ENCODE results near the gene DACH1.
"Not testable (repeated sequence)": the region's sequence is repeated elsewhere in the genome, so short reads cannot be mapped to it uniquely, and the experiment has no call there.

Gene DACH1

DNA sequence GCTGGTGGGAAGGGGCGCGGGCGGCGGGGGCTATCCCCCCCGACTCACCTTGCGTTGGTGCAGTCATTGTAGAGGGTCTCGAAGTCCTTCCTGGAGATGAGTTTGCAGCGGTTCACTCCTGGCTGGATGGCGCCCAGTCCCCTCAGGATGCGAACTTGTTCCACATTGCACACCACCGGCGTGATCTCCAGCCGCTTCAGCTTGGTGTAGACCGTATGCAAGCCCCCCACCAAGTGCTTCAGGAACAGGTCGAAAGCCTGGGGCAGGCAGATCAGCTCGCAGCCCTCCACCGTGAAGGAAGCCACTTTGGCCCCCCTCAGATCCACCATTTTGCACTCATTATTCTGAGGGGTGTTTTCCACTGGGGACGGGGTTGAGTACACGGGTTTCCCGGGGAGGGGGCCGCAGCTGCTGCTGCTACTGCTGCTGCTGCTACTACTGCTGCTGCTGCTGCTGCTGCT lies 1.1 kb downstream of the DACH1 start:
- DNase-seq (ENCODE audit: low read depth in 2 of 2) = no peak

GRCh38 chr13:71864986-71865873 lies 1.8 kb downstream of the DACH1 start:
- DNase-seq (ENCODE audit: low read depth in 2 of 2) = no peak

GRCh38 chr13:71864094-71864985 lies 2.7 kb downstream of the DACH1 start:
- DNase-seq (ENCODE audit: low read depth in 2 of 2) = no peak

GRCh38 chr13:71863254-71863865 lies 3.6 kb downstream of the DACH1 start:
- no peak for DNase-seq (ENCODE audit: low read depth in 2 of 2)

DNA sequence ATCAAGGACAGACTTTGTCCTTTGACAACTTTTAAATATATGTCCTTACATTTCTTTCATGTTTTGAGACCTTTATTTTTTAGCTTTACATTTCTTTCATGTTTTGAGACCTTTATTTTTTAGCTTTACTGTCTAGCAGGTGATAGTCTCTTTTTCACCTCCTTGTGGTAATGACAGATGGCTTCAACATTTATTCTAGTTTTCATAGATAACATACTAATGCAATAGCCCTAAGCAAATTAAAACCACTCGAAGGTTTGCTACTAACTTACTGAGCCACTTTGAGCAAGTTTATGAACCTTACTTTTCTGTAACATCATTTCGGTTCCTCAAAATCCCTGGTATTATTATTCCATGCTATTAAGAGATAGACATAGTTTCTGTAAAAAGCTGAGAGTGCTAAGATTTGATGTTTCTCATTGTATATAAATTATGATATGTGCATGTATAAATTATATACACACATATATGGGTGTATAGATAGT lies 4.5 kb downstream of the DACH1 start:
- DNase-seq (ENCODE audit: low read depth in 2 of 2) = no peak

DNA sequence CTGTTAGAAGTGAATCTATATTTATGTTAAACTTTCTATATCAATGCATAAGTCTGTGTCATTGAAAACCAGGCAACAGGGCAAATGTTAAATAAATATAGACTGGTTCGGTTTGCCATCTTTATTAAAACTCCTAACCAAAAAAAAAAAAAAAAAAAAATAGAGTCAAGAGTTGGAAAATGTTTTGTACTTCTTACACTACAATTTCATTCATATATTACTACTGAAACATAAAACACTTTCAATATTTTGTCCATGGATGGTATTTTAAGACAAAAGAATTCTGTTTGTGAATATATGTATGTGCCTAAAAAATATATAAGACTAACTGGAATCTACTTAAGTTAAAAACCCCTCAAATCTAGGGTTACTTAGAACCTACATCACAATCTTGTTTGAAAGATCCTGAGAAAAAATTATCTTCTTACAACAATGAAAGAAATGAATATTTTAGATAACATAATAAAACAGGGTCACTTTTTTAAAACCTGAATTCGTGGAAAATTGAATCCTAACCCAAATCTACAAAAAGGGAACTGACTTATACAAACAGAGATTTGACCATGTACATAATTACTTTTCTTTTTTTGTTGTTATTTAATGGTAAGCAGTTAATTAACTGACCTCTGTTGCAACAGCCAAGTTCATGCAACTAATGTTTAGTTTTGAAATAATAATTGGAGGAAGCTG lies 5.1 kb downstream of the DACH1 start:
- no peak for DNase-seq (ENCODE audit: low read depth in 2 of 2)

GRCh38 chr13:71860547-71861138 lies 6.4 kb downstream of the DACH1 start:
- DNase-seq (ENCODE audit: low read depth in 2 of 2) = no peak

GRCh38 chr13:71858647-71859046 lies 8.4 kb downstream of the DACH1 start:
- DNase-seq (ENCODE audit: low read depth in 2 of 2) = no peak

- DNase-seq (ENCODE audit: low read depth in 2 of 2) = no peak
These were observed 10.4 kb downstream of the DACH1 start for GRCh38 chr13:71856548-71857043.

- DNase-seq (ENCODE audit: low read depth in 2 of 2) = no peak
These were observed 12.6 kb downstream of the DACH1 start for GRCh38 chr13:71854401-71854800.

DNA sequence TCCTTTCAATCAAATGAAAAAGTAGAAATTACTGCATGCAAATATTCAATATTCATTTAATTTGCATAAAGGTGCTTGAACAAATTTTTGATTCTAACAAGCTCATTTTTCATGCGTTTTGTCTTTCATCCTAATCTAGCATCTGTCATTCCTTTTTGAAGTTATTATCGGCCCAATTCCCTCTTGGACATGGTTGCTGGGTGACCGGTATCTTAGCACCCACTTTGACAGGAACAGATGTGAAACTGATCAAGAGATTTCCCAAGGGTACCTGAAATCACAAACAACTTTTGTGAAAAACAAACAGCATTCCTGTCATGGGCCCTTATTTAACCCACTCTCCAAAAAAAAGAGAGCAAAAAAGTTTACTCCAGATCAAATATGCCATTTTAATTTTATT lies 13.3 kb downstream of the DACH1 start:
- DNase-seq (ENCODE audit: low read depth in 2 of 2) = no peak

GRCh38 chr13:71852736-71853135 lies 14.3 kb downstream of the DACH1 start:
- DNase-seq (ENCODE audit: low read depth in 2 of 2) = no peak

- no peak for DNase-seq (ENCODE audit: low read depth in 2 of 2)
These were observed 15.2 kb downstream of the DACH1 start for GRCh38 chr13:71851498-71852409.

GRCh38 chr13:71842003-71842402 lies 25.0 kb downstream of the DACH1 start:
- DNase-seq (ENCODE audit: low read depth in 2 of 2) = no peak

GRCh38 chr13:71838842-71839241 lies 28.2 kb downstream of the DACH1 start:
- DNase-seq (ENCODE audit: low read depth in 2 of 2) = no peak

- not testable (repeated sequence) for DNase-seq (ENCODE audit: low read depth in 2 of 2)
These were observed 29.4 kb downstream of the DACH1 start for GRCh38 chr13:71837582-71837981.

DNA sequence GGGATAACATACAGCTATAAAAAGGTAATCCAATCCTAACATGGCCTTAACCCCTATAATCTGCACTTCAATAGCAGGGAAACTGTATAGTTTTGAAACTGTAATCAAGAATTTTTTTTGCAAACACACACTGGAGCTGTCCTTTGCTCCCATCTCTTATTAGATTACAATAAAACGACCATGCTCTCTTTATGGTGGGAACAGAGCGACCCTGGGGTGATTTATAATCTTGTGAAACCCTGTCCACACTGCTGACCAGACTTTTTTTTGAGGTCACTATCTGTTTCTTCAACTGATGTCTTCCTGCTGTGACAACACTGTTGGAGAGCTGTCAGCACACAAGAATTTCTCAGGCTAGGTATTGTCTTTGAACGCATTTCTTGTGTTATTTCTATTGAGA lies 35.3 kb downstream of the DACH1 start:
- no peak for DNase-seq (ENCODE audit: low read depth in 2 of 2)

DNA sequence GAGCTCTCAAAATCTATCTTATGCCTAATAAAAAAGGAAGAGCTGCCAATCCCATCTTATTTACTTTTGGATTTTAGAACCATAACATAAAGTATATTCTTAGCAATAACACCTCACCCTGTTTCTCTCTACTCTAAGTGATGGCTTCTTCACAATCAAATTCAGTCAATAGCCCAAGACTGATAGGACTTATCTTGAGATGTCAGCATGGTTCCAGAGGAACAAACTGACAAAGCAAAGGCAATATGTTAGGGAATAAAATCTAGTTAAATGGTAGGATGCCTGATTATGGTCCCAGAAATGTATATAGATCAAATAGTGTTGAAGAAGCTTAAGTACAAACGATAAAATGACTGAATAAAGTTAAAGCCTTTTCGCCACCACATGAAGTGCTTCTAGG lies 36.3 kb downstream of the DACH1 start:
- no peak for DNase-seq (ENCODE audit: low read depth in 2 of 2)

DNA sequence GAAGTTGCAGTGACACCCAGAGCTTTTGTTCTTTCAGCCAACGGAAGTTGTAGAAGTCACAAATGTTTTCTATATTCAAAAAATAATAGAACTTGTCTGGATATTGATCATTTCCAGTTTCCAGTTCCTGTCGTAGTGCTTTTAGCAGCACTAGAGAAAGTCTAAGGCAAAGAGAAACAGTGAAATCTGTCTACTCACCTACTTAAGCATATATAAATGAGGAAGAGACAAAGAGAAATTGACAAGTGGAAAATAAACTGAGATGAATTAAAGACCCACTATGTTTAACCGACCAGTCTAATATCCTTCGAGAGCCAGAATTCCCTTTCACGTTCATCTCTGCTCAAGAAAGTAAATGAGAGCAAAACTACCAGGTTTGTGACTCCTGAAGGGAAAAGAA lies 36.7 kb downstream of the DACH1 start:
- DNase-seq (ENCODE audit: low read depth in 2 of 2) = no peak

DNA sequence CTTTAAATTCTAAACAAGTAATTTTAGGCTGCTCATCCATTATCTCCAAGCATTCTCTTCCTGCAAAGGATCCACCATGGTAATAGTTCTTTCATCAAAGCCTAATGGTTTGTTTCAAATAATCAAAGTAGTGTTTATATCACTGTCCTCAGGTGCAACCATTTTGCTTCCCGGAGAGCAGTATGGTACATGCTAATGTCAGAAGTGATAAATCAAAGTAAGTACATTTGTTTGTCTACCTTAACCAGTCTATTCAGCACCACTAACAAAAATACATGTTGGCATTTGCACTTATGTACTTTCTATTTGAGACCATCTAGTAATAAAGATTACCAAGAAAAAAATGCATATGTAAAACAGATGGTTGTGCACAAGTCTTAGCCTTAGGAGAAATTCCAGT lies 37.5 kb downstream of the DACH1 start:
- DNase-seq (ENCODE audit: low read depth in 2 of 2) = no peak

All from stimulated activated CD8-positive, alpha-beta memory T cell treated with anti-CD3 and anti-CD28 coated beads, Interleukin-7, amount 100 ng/mL, for 4 hours (primary cell).